ENCODE data around the gene VANGL2. TPM values are rescaled to one million over a fixed set of nuclear protein-coding genes. Genes with fewer than 3 reads are reported as not detected.

The VANGL2 gene
- total and polyA plus RNA-seq, 4 donors: 0.07 to 1.4 (median 0.12) TPM

- Histone ChIP-seq H3K27me3 (ENCODE audit: control insufficient read depth in 4 of 4, insufficient read depth in 4 of 4, low read length in 3 of 4) (no peaks in the 10 kb centered on the region), H3K9me3 (ENCODE audit: control insufficient read depth in 4 of 4, low read length in 3 of 4) (no peaks in the 10 kb centered on the region), H3K4me1 (ENCODE audit: control insufficient read depth in 4 of 4, insufficient read depth in 4 of 4, low read length in 3 of 4) (peaks cover 0 to 2% (median 0%) of the 10 kb centered on the region in 4 donors), H3K36me3 (ENCODE audit: control insufficient read depth in 4 of 4, insufficient read depth in 3 of 4, low read depth in 1 of 4, low read length in 3 of 4) (no peaks in the 10 kb centered on the region), H3K4me3 (ENCODE audit: low read depth in 1 of 3, low read length in 3 of 3) (no peak overlapping the region), H3K9ac (ENCODE audit: low read depth in 1 of 2, low read length in 2 of 2) (no peak overlapping the region), H3K27ac (ENCODE audit: low read depth in 1 of 2, low read length in 2 of 2) (no peak overlapping the region)
- TF ChIP-seq REST (IDR thresholded peaks at IDR 0.05): no peak
- TF ChIP-seq, protein P1, sequence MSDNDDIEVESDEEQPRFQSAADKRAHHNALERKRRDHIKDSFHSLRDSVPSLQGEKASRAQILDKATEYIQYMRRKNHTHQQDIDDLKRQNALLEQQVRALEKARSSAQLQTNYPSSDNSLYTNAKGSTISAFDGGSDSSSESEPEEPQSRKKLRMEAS (IDR thresholded peaks at IDR 0.05): no peak
- no peak for TF ChIP-seq HNF4G (IDR thresholded peaks at IDR 0.05)
- no peak for TF ChIP-seq ZBTB33 (IDR thresholded peaks at IDR 0.05)
- no peak for TF ChIP-seq CTCF (IDR thresholded peaks at IDR 0.05; ENCODE audit: low read depth, low read length, missing input control)
- TF ChIP-seq EGR1 (IDR thresholded peaks at IDR 0.05; ENCODE audit: low read depth in 2 of 2): no peak
- TF ChIP-seq RAD21 (IDR thresholded peaks at IDR 0.05): no peak
- TF ChIP-seq YY1 (IDR thresholded peaks at IDR 0.05): no peak
- no peak for TF ChIP-seq SP1 (IDR thresholded peaks at IDR 0.05)
- TF ChIP-seq TAF1 (conservative IDR thresholded peaks at IDR 0.05): no peak
- TF ChIP-seq JUND (IDR thresholded peaks at IDR 0.05): no peak
- TF ChIP-seq RXRA (IDR thresholded peaks at IDR 0.05): no peak
- no peak for TF ChIP-seq NR2F2 (IDR thresholded peaks at IDR 0.05)
- no peak for TF ChIP-seq GABPA (IDR thresholded peaks at IDR 0.05 in 1 of 2, conservative IDR thresholded peaks at IDR 0.05 in 1 of 2)
- WGBS: 67% methylated on average over 42 of the region's 42 CpGs
- peak; percentile 20 for DNase-seq (ENCODE audit: low spot score)
Observed at GRCh38 chr1:160370561-160371345, 29.6 kb upstream of the VANGL2 start.

DNA sequence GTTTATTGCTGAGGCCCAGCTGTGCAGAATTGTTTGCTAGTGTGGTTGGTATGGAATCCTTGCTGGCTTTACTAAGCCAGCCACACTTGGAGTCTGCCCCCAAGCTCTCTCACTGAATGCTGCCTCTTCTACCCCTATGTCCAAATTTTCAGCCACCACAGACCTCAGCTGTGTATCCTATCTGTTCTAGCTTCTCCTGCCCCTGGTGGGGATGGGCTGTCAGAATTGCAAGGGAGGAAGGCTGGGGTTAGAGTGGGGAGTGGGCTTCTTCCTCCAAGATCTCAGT lies 29.1 kb upstream of the VANGL2 start:
- Histone ChIP-seq H3K4me1 (ENCODE audit: control insufficient read depth in 4 of 4, insufficient read depth in 4 of 4, low read length in 3 of 4) (peaks cover 0 to 7% (median under 1%) of the 10 kb centered on the region in 4 donors), H3K9me3 (ENCODE audit: control insufficient read depth in 4 of 4, low read length in 3 of 4) (no peaks in the 10 kb centered on the region), H3K4me3 (ENCODE audit: low read depth in 1 of 3, low read length in 3 of 3) (no peak overlapping the region), H3K27me3 (ENCODE audit: control insufficient read depth in 4 of 4, insufficient read depth in 4 of 4, low read length in 3 of 4) (no peaks in the 10 kb centered on the region), H3K27ac (ENCODE audit: low read depth in 1 of 2, low read length in 2 of 2) (no peak overlapping the region), H3K9ac (ENCODE audit: low read depth in 1 of 2, low read length in 2 of 2) (no peak overlapping the region), H3K36me3 (ENCODE audit: control insufficient read depth in 4 of 4, insufficient read depth in 3 of 4, low read depth in 1 of 4, low read length in 3 of 4) (no peaks in the 10 kb centered on the region)
- no peak for DNase-seq (ENCODE audit: low spot score)
- no peak for TF ChIP-seq YY1 (IDR thresholded peaks at IDR 0.05)
- TF ChIP-seq GABPA (IDR thresholded peaks at IDR 0.05 in 1 of 2, conservative IDR thresholded peaks at IDR 0.05 in 1 of 2): no peak
- TF ChIP-seq HNF4G (IDR thresholded peaks at IDR 0.05): no peak
- no peak for TF ChIP-seq FOXA1 (IDR thresholded peaks at IDR 0.05)
- no peak for TF ChIP-seq SP1 (IDR thresholded peaks at IDR 0.05)
- TF ChIP-seq ZBTB33 (IDR thresholded peaks at IDR 0.05): no peak
- no peak for TF ChIP-seq CTCF (IDR thresholded peaks at IDR 0.05; ENCODE audit: low read depth, low read length, missing input control)
- TF ChIP-seq RXRA (IDR thresholded peaks at IDR 0.05): no peak

Data from liver (tissue), 9 donors.